Measurements from ENCODE around the gene CYTH4. TPM values are rescaled to one million over a fixed set of nuclear protein-coding genes. Genes with fewer than 3 reads are reported as not detected.

The CYTH4 gene
- total and polyA plus RNA-seq, 2 of the 13 experiments (the other 11 are each of a cell fraction or from before 2014, with no cell fraction given), result not detected

- Histone ChIP-seq H3K9me3 (ENCODE audit: low read length) (no peaks in the 10 kb centered on the region), H3K27me3 (ENCODE audit: control insufficient read depth in 1 of 2, insufficient read depth in 2 of 2, low read length in 2 of 2) (peaks cover 0 to 44% of the 10 kb centered on the region in 2 experiments; a peak in 3 of 5 replicates), H3K4me2 (ENCODE audit: low read depth, low read length) (no peak overlapping the region), H3K4me1 (ENCODE audit: insufficient read depth, low read length) (0 out of 2 replicates have a peak, but pooled peaks cover 5% of the 10 kb centered on the region), H3K4me3 (replicated peaks in 1 of 3; ENCODE audit: insufficient read depth in 1 of 3, low read depth in 2 of 3, low read length in 3 of 3) (no peak overlapping the region), H3K79me2 (ENCODE audit: insufficient read depth, low read length) (no peaks in the 10 kb centered on the region), H3K36me3 (replicated peaks in 1 of 2; ENCODE audit: control insufficient read depth in 1 of 2, insufficient read depth in 2 of 2, low read length in 2 of 2) (no peaks in the 10 kb centered on the region), H3K9ac (ENCODE audit: insufficient read depth, low read depth, low read length) (no peak overlapping the region), H3K27ac (ENCODE audit: extremely low read length, insufficient read depth, low read length) (no peak overlapping the region), H4K20me1 (ENCODE audit: insufficient read depth, low read length) (peaks cover 2% of the 10 kb centered on the region; the same call in 1 of the 2 replicates), H2AFZ (ENCODE audit: low read length) (no peak overlapping the region)
- no peak for DNase-seq (ENCODE audit: low spot score)
- intact Hi-C loops (cut with micrococcal nuclease; ENCODE audit: unreplicated experiment) (no loop called here), in situ Hi-C loops (cut with HindIII; ENCODE audit: extremely low pct_ligation_motif_present, low pct_unique_long_range_greater_than_20kb) (no loop called here)
- ChIA-PET POLR2A (no interaction called here), CTCF (ENCODE audit: low intra/inter-chr PET ratio, low total read pairs) (no interaction called here)
- no TSS peak for BruUV-seq (replicated peaks)
- TF ChIP-seq ZNF335 (CRISPR knock-in tag; IDR thresholded peaks at IDR 0.05) (no peak), ZNF232 (CRISPR knock-in tag; IDR thresholded peaks at IDR 0.05; ENCODE audit: borderline replicate concordance) (no peak), ZNF629 (CRISPR knock-in tag; conservative IDR thresholded peaks at IDR 0.05) (no peak), GABPA (IDR thresholded peaks at IDR 0.05; ENCODE audit: low read depth, low read length) (no peak), GABPA (CRISPR knock-in tag; IDR thresholded peaks at IDR 0.05; ENCODE audit: low read depth) (0 out of 2 replicates have a peak, but pooled peaks have one; percentile 23), ZNF34 (CRISPR knock-in tag; IDR thresholded peaks at IDR 0.05; ENCODE audit: borderline replicate concordance) (no peak), DMAP1 (CRISPR knock-in tag; IDR thresholded peaks at IDR 0.05) (no peak), BORCS8-MEF2B (CRISPR knock-in tag; IDR thresholded peaks at IDR 0.05) (no peak), ZNF639 (CRISPR knock-in tag; conservative IDR thresholded peaks at IDR 0.05) (no peak), ZNF709 (CRISPR knock-in tag; IDR thresholded peaks at IDR 0.05) (no peak), ZNF766 (CRISPR knock-in tag; IDR thresholded peaks at IDR 0.05; ENCODE audit: borderline replicate concordance) (no peak), EHMT2 (IDR thresholded peaks at IDR 0.05; ENCODE audit: borderline replicate concordance, low read depth, low read length) (no peak), BCLAF1 (IDR thresholded peaks at IDR 0.05) (no peak), ZNF160 (CRISPR knock-in tag; IDR thresholded peaks at IDR 0.05) (no peak), NR2F6 (IDR thresholded peaks at IDR 0.05) (no peak), NR2F6 (CRISPR knock-in tag; IDR thresholded peaks at IDR 0.05) (no peak), ZNF652 (CRISPR knock-in tag; IDR thresholded peaks at IDR 0.05; ENCODE audit: borderline replicate concordance, low read depth) (0 out of 2 replicates have a peak, but pooled peaks have one; percentile 45), ZNF687 (CRISPR knock-in tag; IDR thresholded peaks at IDR 0.05) (no peak), CC2D1A (CRISPR knock-in tag; IDR thresholded peaks at IDR 0.05) (no peak)
- FAIRE-seq, result no peak
- 24% methylated on average over 14 of the region's 16 CpGs for WGBS (ENCODE audit: low lambda C conversion rate)
- no peak; the same call in 2 of the 3 replicates for ATAC-seq
Observed at GRCh38 chr22:37242395-37242918, 39.9 kb upstream of the CYTH4 start.
